GM18511 (cell line): ENCODE measurements around the gene PRDM11.

Experiments used
- ATAC-seq: cut with Tn5 transposase; IDR thresholded peaks from one replicate; pipeline ENCODE4 v1.9.1; 2021; ENCODE audit warnings: mild to moderate bottlenecking, moderate library complexity; ENCODE audit not compliant: unreplicated experiment

Gene PRDM11

DNA sequence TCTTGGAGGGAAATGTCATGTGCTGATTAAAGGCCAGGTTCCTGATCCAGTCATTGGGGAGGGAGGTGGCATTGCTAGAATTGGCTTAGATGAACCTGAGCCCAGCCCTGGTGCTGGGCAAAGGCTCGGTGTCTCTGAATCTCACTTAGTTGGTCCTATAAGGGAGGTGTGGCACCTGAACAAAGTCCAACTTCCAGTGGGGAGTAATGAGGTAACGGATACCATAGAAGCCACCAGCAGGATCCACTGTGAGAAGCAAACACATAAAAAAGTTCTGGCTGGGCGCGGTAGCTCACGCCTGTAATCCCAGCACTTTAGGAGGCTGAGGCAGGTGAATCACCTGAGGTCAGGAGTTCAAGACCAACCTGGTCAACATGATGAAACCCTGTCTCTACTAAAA lies 26.6 kb downstream of the PRDM11 start:
- no peak for ATAC-seq

DNA sequence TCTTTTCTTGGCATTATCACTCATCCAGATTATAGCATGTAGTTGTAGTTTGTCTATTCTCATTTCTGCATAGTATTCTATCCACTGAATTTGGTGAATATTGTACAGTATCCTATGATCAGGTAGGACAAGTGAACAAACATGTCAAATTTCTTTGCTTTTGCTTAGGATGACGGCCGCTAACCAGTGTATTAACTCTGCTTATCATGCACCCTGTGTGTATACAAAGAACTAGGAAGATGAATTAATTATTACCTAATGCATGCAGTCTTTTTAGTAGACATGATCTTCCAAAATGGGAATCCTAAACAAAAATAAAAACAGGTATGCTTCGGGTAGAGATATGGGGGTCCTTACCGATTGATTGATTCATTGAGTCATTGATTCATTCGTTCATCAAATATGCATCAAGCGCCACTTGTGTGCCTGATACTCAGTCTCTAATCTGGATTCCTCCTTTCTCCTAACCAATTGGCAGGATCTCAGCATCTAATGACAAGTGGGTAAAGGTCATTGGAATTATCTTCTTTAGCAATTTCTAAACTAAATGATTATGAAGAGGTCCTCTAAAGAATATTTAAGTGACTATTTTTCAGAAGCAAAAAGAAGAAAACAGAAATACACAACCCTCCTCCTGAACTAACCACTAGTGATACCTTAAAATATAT lies 27.9 kb downstream of the PRDM11 start:
- no peak for ATAC-seq

DNA sequence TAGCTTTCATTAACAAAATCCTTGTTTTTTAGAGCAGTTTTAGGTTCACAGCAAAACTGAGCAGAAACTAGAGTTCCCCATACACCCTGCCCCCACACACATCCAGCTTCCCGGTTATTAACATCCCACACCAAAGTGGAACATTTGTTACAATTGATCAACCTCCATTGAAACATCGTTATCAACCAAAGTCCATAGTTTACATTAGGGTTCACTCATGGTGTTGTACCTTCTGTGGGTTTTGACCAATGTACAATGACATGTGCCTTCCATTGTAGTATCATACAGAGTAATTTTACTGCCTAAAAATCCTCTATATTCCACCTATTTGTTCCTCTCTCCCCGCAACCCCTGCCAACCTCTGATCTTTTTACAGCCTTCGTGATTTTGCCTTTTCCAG lies 28.5 kb downstream of the PRDM11 start:
- no peak for ATAC-seq

DNA sequence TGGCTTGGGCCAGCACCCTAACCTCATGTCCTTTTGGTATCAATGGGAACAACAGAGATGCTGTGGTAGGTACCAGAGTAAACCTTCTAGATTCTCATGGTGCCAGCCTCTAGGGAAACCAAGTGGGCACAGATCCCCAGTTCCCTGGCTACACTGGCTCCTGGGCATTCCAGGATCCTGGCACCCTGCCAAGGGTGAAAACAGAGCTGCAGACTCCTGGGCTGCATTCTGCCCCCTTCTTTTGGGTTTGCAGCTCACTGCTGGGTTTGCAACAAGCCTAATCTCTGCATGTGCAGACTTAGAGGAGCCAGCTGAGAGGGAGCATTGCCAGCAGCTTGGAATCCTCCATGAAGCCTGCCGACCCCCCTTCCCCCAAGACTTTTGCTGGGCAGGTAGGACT lies 30.6 kb downstream of the PRDM11 start:
- no peak for ATAC-seq

DNA sequence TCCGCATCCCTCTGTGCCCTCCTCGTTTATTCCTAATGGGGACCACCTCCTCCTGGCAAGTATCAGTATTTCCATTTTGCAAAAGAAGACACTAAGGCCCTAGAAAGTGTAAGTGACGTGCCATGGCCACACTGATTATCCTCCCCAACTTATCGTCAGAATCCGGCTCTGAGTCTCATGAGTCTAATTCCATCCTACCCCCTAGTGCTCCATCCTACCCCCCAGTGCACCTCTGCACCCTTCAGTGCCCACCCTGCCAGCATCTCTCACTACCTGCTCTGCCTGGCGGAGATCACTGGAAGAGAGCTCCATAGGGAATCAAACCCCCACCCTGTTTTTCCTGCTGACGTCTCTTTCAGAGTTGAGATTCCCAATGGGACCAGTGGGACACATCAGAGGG lies 31.8 kb downstream of the PRDM11 start:
- no peak for ATAC-seq

DNA sequence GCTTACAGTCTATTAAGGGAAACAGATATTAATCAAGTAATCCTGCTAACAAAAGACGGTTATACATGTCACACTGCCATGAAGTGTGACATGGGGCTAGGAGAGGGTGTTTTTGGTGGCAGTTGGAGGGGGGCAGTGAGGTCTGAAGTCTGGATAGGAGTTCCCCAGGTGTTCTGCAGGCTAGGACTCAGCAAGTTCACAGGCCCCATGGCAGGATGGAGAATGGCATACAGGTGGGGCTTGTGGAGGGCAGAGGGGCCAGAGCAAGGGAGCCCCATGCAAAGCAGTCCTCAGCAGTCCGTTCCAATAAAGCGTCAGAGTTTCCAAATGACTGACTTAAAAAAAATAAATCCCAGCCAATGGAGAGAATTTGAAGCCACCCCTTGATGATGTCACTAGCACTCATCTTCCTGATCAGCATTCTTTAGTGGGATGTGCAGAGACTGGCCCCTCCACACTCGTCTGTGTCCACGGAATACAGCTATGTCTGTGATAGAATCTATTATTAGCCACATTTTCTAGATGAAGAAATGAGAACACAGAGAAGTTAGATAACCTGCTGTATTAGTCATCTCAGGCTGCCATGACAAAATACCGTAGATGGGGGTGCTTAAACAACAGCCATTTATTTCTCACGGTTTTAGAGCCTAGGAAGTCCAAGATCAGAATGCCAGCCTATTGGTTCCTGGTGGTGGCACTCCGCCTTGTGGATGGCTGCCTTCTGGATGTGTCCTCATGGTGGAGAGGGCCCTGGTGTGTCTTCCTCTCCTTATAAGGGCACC lies 32.6 kb downstream of the PRDM11 start:
- no peak for ATAC-seq

DNA sequence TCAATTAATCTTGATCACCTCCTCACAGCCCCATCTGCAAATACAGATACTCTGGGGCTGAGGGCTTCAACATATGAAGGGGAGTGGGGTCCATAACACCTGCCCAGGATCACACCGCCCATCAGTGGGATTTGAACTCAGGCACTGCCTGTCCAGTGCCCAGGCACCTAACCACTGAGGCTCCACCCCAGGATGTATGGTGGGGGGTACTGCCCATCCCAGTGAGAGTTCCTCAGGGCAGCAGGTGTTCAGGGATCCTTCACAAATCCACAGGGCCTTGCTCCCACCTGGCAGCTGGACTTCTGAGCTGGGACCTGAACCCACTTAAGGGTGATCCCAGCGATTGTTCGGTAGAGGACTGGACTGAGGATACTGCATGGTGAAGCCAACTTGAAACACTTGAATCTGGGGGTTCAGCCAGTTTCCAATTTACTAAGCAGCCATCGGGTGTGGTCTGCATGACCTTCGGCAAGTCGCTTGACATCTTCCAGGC lies 33.3 kb downstream of the PRDM11 start:
- no peak for ATAC-seq

DNA sequence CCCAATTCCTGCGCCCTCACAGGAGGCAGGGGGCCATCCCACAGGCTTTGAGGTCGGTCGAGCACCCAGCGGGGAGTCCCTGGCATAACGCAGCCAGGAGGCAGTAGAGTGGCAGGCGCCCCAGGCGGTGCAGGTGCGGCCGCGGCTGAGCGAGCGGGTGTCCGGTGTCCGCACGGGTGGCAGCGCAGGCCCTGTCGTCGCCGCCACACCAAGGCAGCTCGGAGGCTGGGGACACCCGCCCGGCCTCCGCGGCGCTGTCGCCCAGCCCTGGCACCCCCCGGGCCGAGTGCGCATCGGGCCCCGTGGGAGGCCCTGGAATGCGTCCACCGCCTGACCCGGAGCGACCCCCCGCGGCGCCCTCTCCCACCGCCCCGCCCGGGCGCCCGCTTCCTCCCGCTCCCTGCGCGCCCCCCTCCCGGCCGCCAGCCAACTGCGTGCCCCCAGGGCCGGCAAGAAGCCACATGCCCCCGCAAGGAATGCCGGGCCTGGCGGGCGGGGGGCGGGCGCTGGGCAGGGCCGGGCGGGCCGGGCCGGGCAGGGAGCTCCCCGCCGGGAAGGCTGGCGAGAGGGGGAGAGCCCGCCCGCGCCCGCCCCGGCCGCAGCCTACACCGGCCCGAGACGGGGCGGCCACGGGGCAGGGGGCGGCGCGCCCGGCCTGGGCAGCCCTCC lies 33.9 kb downstream of the PRDM11 start:
- peak; percentile 65 for ATAC-seq

DNA sequence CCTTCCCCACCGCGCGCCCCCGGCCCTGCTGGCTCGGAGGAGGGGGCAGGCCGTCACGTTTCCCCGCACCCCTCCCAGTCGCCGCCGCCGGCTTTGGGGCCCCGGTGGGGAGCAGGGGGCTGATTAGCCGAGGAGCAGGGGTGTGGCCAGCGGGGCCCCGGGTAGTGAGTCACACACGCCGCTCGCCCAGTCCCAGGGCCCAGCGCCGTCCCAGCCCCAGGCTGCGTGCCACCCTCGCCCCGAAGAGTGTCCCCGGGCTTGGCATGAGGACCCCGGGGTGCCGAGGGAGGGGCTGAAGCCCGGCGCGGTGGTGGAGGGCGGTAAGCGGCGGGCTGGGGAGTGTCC lies 34.4 kb downstream of the PRDM11 start:
- peak; percentile 23 for ATAC-seq

DNA sequence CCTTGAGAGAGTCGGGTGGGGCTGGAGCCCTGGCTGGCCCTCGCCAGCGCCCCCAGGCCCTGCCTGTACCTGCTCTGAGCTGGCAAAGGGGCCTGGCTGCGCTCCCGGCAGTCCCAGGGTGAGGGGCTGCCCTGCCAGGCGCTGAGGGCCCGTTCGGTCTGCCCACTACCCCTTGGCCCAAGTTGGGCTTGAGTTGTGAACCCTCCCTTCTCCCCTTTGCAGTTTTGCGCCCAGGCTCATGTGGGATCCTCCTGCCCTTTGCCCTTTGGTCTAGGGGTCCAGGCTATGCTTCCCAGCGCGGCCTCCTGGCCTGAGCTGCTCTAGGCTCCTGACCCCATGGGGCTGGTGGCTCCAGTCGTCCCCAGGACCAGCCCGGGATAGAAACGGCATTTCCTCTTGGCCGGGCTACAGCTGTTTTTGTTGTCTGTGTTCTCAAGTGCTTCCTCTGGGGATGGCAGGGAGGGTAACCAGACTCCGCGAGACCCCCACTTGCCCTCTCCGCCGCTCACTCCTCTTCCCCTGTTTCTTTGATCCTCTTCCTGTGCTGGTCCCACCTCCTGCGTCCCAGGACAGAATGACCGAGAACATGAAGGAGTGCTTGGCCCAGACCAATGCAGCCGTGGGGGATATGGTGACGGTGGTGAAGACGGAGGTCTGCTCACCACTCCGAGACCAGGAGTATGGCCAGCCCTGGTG lies 34.9 kb downstream of the PRDM11 start:
- ATAC-seq, result no peak

DNA sequence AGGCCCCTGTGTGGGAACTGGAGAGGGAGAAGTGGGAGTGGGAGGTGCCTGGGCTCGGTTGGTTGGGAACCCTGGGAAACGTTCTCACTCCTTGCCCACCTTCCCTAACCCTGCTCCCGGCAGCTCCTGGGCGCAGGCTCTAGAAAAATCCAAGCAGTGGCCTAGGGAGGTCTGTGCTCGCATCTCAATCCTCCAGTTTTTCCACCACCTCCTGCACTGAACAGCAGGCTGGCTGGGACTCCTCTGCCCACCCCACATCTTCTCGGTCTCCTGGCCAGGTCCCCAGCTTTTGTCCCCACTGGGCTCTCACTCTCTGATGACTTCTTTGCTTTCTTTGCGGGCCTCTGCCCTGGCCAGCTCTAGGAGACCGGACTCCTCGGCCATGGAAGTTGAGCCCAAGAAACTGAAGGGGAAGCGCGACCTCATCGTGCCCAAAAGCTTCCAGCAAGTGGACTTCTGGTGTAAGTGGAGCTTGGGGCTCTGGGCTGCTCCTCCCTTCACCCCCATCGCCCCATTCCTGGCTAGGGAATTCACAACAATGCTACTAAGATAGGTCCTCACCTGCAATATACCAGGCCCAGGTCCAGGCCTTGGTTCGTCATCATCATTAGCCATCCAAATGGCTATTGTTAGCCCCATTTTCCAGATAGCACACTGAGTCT lies 35.6 kb downstream of the PRDM11 start:
- ATAC-seq, result no peak

DNA sequence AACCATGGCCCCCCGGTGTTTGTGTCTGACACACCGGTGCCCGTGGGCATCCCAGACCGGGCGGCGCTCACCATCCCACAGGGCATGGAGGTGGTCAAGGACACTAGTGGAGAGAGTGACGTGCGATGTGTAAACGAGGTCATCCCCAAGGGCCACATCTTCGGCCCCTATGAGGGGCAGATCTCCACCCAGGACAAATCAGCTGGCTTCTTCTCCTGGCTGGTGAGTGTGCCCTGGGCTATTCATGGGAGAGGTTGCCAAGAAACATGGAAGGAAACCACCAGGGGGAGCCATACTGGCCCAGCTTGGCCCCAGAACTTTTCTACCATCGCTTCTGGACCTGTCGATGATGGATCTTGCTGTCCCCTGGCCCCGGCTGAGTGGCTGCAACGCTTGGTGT lies 36.5 kb downstream of the PRDM11 start:
- ATAC-seq, result no peak

DNA sequence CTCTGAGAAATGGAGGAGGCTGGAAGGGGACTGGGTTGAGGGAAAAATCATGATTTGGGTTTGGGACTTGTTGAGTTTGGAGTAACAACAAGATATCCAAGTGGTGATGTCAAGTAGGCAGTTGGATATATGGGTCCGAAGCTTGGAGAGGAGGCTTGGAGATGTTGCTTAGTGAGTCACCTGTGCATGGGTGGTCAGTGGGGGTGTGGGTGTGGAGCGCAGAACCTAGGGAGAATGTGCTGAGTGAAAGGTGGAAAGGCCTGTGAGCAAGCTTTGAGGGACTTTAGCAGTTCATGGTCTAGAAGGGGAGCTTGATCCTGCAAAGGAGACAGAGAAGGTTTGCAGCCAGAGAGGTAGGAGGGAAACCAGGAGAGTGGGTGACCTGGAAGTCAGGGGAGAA lies 38.2 kb downstream of the PRDM11 start:
- ATAC-seq, result no peak

DNA sequence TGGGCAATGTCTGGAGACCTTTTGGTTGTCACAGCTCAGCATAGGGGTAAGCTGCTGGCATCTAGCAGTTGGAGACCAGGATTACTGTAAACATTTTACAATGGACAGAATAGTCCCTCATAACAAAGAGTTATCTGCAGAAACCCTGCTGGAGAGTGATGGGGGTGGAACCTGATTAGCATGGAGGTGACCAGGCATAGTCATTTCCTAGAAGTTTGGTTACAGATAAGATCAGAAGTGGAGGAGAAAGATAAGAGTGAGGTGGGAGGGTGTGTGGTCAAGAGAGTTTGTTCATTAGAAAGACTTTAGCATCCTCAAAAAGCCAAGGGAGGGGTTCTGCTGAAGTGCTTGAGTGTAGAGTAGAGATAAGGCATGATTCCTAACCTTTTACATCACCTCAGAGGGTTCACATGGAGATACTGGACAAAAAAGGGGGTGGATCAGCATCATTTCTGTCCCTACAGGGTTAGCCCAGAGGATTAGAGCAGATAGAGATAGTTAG lies 38.8 kb downstream of the PRDM11 start:
- ATAC-seq, result no peak

DNA sequence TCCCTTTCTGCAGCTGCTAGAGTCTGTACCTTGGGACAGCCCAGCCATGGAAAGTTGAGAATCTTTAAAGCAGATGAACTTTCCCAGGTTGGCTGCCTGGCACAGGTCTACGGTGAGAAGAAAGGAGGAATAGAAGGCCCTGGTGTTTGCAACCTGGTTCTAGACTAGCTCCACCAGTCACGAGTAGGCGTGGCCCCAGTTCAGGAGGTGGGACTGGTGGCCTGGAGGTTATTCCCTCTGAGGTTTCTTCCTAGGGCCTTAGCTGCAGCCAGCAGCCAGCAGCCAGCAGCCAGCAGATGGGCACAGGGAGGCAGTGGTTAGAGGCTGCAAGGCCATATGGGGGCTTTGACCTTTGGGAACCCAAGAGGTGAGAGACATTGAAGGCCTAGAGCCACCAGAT lies 40.9 kb downstream of the PRDM11 start:
- ATAC-seq, result no peak

DNA sequence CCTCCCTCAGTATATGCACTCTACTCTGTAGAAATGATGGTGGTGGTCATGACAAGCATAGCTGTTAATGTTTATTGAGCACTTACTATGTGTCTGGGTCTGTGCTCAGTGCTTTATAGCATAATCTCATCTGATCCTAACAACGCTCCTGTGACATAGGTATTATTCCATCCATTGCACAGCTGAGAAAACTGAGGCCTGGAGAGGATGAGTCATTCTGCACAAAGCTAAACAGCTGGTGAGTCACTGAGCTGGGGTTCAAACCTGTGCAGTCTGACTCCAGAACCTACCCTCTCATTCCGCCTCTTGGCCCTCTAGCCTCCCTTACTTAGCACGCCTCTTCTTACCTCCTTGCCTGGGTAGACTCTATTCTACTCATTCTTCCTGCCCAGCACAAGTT lies 41.7 kb downstream of the PRDM11 start:
- no peak for ATAC-seq

DNA sequence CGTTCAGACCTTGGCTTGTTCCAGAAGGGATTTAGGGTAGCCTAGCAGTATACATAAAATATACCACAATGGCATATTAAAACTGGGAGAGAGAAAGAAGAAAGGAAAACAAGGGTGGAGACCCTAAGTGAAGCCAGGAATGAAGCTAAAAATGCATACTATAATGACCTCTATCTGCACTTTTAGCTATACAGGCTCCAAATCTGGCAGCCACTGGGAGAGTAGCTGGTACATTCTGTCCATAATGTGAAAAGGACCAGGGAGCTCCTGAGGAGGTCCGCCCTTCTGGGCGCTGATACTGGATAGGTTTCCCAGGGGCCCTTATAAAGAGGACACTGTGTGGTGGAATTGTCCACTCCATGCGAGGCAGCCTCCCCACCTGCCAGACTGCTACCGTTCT lies 42.8 kb downstream of the PRDM11 start:
- no peak for ATAC-seq

DNA sequence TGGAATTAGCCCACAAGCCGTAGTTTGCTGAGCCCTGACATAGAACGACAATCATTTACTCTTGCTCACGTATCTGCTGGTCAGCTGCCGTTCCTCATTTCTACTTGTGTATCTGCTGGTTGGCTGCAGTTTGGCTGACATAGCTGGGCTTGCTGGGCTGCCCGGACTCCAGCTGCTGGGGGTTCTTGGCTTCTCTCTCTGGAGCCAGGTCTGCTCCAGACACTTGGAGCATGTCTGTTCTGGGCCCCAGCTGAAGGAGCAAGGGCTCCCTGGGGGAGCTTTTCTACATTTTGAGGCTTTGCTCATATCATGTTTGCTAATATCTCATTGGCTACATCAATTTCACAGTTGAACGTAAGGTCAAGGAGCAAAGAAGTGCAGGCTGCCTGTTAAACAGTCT lies 47.3 kb downstream of the PRDM11 start:
- no peak for ATAC-seq

DNA sequence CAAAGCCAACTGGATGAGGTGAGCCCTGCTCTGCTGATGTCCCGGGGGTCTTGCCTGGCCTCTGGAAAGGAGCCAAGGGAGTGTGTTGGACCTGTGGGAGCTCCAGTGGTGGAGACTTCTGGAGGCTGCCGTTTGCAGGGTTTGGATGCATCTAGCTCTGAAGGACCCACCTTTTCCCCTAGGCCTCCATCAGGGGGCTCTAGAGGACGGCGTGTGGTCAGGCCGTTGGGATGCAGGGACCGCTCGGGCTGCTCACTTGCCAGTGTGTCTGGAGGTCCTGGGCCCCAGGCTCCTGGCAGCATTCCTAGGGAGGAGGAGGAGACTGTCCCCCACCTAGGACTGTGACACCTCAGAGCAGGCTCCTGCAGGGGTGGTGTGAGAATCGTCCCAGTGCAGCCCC lies 58.3 kb downstream of the PRDM11 start:
- no peak for ATAC-seq

DNA sequence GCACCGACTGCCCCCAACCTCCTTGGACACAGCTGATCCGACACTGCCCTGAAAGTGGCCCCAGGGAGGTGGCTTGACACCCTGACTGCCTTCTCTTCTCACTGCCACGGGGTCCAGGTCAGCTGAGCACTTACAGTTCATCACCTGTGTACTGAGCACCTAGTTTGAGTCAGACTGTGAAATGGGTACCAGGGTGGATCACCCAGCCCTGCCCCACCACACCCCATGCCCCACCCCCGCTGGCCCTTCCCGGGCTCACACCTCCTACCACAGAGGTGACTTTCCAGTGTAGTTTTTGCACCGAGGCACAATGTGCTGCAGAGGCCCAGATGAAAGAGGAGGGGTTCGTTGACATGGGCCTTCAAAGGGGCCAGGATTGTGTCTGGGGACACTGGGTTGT lies 59.5 kb downstream of the PRDM11 start:
- no peak for ATAC-seq

DNA sequence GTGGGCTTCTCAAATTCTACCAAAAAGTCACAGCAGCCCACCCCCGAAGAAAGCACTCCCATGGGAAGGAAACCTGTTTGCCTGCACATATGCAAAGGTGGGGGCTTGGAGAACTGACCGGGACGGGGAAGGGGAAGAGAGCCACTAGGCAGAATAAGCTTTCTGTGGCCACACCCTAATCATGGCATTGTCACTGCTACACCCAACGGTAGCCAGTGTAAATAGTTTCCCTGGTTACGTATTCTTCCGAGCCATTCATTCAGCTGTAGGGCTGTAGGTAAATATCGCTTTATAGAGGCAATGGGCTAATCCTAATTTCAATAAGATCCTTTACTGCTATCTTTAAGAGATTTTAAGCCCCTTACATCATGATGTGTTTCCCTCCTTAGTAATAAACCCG lies 61.7 kb downstream of the PRDM11 start:
- ATAC-seq, result no peak
